ENCODE data around the gene GINS3. TPM values are rescaled to one million over a fixed set of nuclear protein-coding genes. Genes with fewer than 3 reads are reported as not detected.
"Not testable (repeated sequence)": the region's sequence is repeated elsewhere in the genome, so short reads cannot be mapped to it uniquely, and the experiment has no call there.

Gene GINS3
- total RNA-seq, 1 experiment from 2014 or later, result 4.2 TPM

- ChIA-PET POLR2A (no interaction called here), CTCF (no interaction called here)
- Mint-ChIP-seq H3K4me3 (ENCODE audit: unreplicated experiment) (no peak overlapping the region), H3K27me3 (ENCODE audit: insufficient read depth, unreplicated experiment) (peaks cover under 1% of the 10 kb centered on the region), H3K9me3 (ENCODE audit: unreplicated experiment) (no peaks in the 10 kb centered on the region), H3K4me1 (ENCODE audit: insufficient read depth, unreplicated experiment) (no peaks in the 10 kb centered on the region), H3K36me3 (ENCODE audit: insufficient read depth, unreplicated experiment) (no peaks in the 10 kb centered on the region), H3K27ac (ENCODE audit: low read depth, unreplicated experiment) (no peak overlapping the region)
- BruUV-seq (replicated peaks), result no TSS peak
- intact Hi-C loops (cut with micrococcal nuclease), result no loop called here
- TF ChIP-seq CTCF (IDR thresholded peaks at IDR 0.05; ENCODE audit: unreplicated experiment), result no peak
- DNase-seq (ENCODE audit: unreplicated experiment), result no peak
Measured at GRCh38 chr16:58385218-58385773, 7.0 kb upstream of the GINS3 start.

- CTCF ChIA-PET, result interaction anchor here (0.6 to 1.3 kb wide), 2 partner anchors 38 to 53 kb away, joined by 3 to 5 read pairs; no protein-coding TSS in a partner anchor
- no peak for TF ChIP-seq CTCF (IDR thresholded peaks at IDR 0.05; ENCODE audit: unreplicated experiment)
- BruUV-seq (replicated peaks), result no TSS peak
- peaks cover 13% of the 10 kb centered on the region for H3K27me3 Mint-ChIP-seq (ENCODE audit: insufficient read depth, unreplicated experiment)
- POLR2A ChIA-PET, result no interaction called here
- H3K4me1 Mint-ChIP-seq (ENCODE audit: insufficient read depth, unreplicated experiment), result peaks cover 5% of the 10 kb centered on the region
- H3K9me3 Mint-ChIP-seq (ENCODE audit: unreplicated experiment), result no peaks in the 10 kb centered on the region
- H3K27ac Mint-ChIP-seq (ENCODE audit: low read depth, unreplicated experiment), result no peak overlapping the region
- no peak for DNase-seq (ENCODE audit: unreplicated experiment)
- peaks cover 6% of the 10 kb centered on the region for H3K36me3 Mint-ChIP-seq (ENCODE audit: insufficient read depth, unreplicated experiment)
- H3K4me3 Mint-ChIP-seq (ENCODE audit: unreplicated experiment), result no peak overlapping the region
- intact Hi-C loops (cut with micrococcal nuclease), result no loop called here
Measured at GRCh38 chr16:58389724-58390123, 2.5 kb upstream of the GINS3 start.

- Mint-ChIP-seq H3K27me3 (ENCODE audit: insufficient read depth, unreplicated experiment) (peaks cover 13% of the 10 kb centered on the region), H3K36me3 (ENCODE audit: insufficient read depth, unreplicated experiment) (peaks cover 6% of the 10 kb centered on the region), H3K27ac (ENCODE audit: low read depth, unreplicated experiment) (peak overlapping the region; percentile 93), H3K9me3 (ENCODE audit: unreplicated experiment) (no peaks in the 10 kb centered on the region), H3K4me3 (ENCODE audit: unreplicated experiment) (peak overlapping the region; percentile 92), H3K4me1 (ENCODE audit: insufficient read depth, unreplicated experiment) (peaks cover 5% of the 10 kb centered on the region)
- no peak for DNase-seq (ENCODE audit: unreplicated experiment)
- CTCF ChIA-PET, result interaction anchor here (0.6 to 1.4 kb wide), 4 partner anchors 18 to 94 kb away, joined by 3 to 4 read pairs (median 3); no protein-coding TSS in a partner anchor
- no TSS peak for BruUV-seq (replicated peaks)
- intact Hi-C loops (cut with micrococcal nuclease), result no loop called here
- POLR2A ChIA-PET, result interaction anchor here (0.6 to 2.0 kb wide), 8 partner anchors 9 to 144 kb away, joined by 3 to 15 read pairs (median 5); a partner anchor contains a TSS
- TF ChIP-seq CTCF (IDR thresholded peaks at IDR 0.05; ENCODE audit: unreplicated experiment), result no peak
Measured at GRCh38 chr16:58393138-58393504, 850 bp downstream of the GINS3 start.

- H3K4me3 Mint-ChIP-seq (ENCODE audit: unreplicated experiment); H3K4me1 Mint-ChIP-seq (ENCODE audit: insufficient read depth, unreplicated experiment); CTCF ChIA-PET; H3K36me3 Mint-ChIP-seq (ENCODE audit: insufficient read depth, unreplicated experiment); H3K9me3 Mint-ChIP-seq (ENCODE audit: unreplicated experiment); H3K27me3 Mint-ChIP-seq (ENCODE audit: insufficient read depth, unreplicated experiment); BruUV-seq (replicated peaks); intact Hi-C loops (cut with micrococcal nuclease); POLR2A ChIA-PET; H3K27ac Mint-ChIP-seq (ENCODE audit: low read depth, unreplicated experiment); DNase-seq (ENCODE audit: unreplicated experiment): not testable (repeated sequence)
Measured at GRCh38 chr16:58396897-58397296, 4.6 kb downstream of the GINS3 start.
